MM.1S (cell line): ENCODE data around the gene HEXIM1.

Experiments used
- DNase-seq: peaks from one replicate; pipeline ENCODE4 v3.0.0-alpha.2; 2015
- H2AFZ ChIP-seq: fragments of 300-600 bp; sonication (generic); 2 replicates; pipeline ENCODE4 v1.6.0; 2016; ENCODE audit warnings: antibody characterized with exemption, low read length
- H3F3A ChIP-seq: fragments of 300-600 bp; sonication (generic); 2 replicates; pipeline ENCODE4 v1.6.1; 2016; ENCODE audit warnings: mild to moderate bottlenecking, antibody characterized with exemption, low read length, moderate library complexity, mixed read lengths; ENCODE audit not compliant: insufficient read depth
- H3K27ac ChIP-seq: fragments of 300-600 bp; sonication (generic); 2 replicates; pipeline ENCODE4 v1.5.1; 2016; ENCODE audit warnings: mild to moderate bottlenecking, low read length
- H3K27me3 ChIP-seq: fragments of 300-600 bp; sonication (generic); replicated peaks from 2 replicates; pipeline ENCODE4 v1.6.0; 2016; ENCODE audit warnings: low read length; ENCODE audit not compliant: insufficient read depth
- H3K36me3 ChIP-seq: fragments of 300-600 bp; sonication (generic); replicated peaks from 2 replicates; pipeline ENCODE4 v1.6.1; 2016; ENCODE audit warnings: mild to moderate bottlenecking, low read length, mixed read lengths; ENCODE audit not compliant: insufficient read depth
- H3K4me1 ChIP-seq: fragments of 300-600 bp; sonication (generic); 2 replicates; pipeline ENCODE4 v1.6.1; 2016; ENCODE audit warnings: low read length, mixed read lengths
- H3K4me2 ChIP-seq: fragments of 300-600 bp; sonication (generic); 2 replicates; pipeline ENCODE4 v1.6.0; 2016; ENCODE audit warnings: low read depth, low read length
- H3K4me3 ChIP-seq: fragments of 300-600 bp; sonication (generic); 2 replicates; pipeline ENCODE4 v1.5.1; 2016; ENCODE audit warnings: low read length, mixed read lengths
- H3K79me2 ChIP-seq: fragments of 300-600 bp; sonication (generic); 2 replicates; pipeline ENCODE4 v1.6.1; 2016; ENCODE audit warnings: mixed run types, low read length, mixed read lengths
- H3K9ac ChIP-seq: fragments of 300-600 bp; sonication (generic); 2 replicates; pipeline ENCODE4 v1.6.1; 2016; ENCODE audit warnings: low read length, mixed read lengths
- H3K9me2 ChIP-seq: fragments of 300-600 bp; sonication (generic); replicated peaks from 2 replicates; pipeline ENCODE4 v1.6.1; 2016; ENCODE audit warnings: mild to moderate bottlenecking, low read length, mixed read lengths; ENCODE audit not compliant: insufficient read depth
- H3K9me3 ChIP-seq: fragments of 300-600 bp; sonication (generic); replicated peaks from 2 replicates; pipeline ENCODE4 v1.6.1; 2016; ENCODE audit warnings: mild to moderate bottlenecking, low read length, mixed read lengths; ENCODE audit not compliant: insufficient read depth
- H4K20me1 ChIP-seq: fragments of 300-600 bp; sonication (generic); 2 replicates; pipeline ENCODE4 v1.6.1; 2016; ENCODE audit warnings: mild to moderate bottlenecking, low read length, moderate library complexity, mixed read lengths; ENCODE audit not compliant: insufficient read depth
- CTCF ChIP-seq: fragments of 300-600 bp; sonication (generic); IDR thresholded peaks from 2 replicates; pipeline ENCODE4 v1.5.1; 2016; ENCODE audit warnings: antibody characterized with exemption, low read length, mixed read lengths
- EZH2 ChIP-seq: fragments of 300-600 bp; sonication (generic); optimal IDR thresholded peaks from 2 replicates; pipeline ENCODE3; 2017; ENCODE audit warnings: low read depth, mild to moderate bottlenecking, antibody characterized with exemption, low read length, mixed read lengths
- EZH2phosphoT487 ChIP-seq: fragments of 300-600 bp; sonication (generic); IDR thresholded peaks from 2 replicates; pipeline ENCODE4 v1.6.1; 2018; ENCODE audit warnings: antibody characterized with exemption, low read length

HEXIM1 gene

GRCh38 chr17:45128989-45129388, 19.3 kb upstream of the HEXIM1 start:
- no peak overlapping the region for H3K4me3 ChIP-seq
- H2AFZ ChIP-seq: no peak overlapping the region
- H3F3A ChIP-seq: peaks cover 6% of the 10 kb centered on the region
- TF ChIP-seq CTCF (no peak), EZH2phosphoT487 (no peak), EZH2 (no peak)
- no peaks in the 10 kb centered on the region for H3K9me3 ChIP-seq
- H3K9me2 ChIP-seq: no peaks in the 10 kb centered on the region
- H3K9ac ChIP-seq: no peak overlapping the region
- no peak overlapping the region for H3K27ac ChIP-seq
- peaks cover 6% of the 10 kb centered on the region; the same call in 1 of the 2 replicates for H3K4me1 ChIP-seq
- H3K36me3 ChIP-seq: no peaks in the 10 kb centered on the region
- no peaks in the 10 kb centered on the region for H4K20me1 ChIP-seq
- no peaks in the 10 kb centered on the region for H3K79me2 ChIP-seq
- DNase-seq: no peak
- H3K27me3 ChIP-seq: 0 out of 2 replicates have a peak, but pooled peaks cover 8% of the 10 kb centered on the region
- no peak overlapping the region for H3K4me2 ChIP-seq

DNA sequence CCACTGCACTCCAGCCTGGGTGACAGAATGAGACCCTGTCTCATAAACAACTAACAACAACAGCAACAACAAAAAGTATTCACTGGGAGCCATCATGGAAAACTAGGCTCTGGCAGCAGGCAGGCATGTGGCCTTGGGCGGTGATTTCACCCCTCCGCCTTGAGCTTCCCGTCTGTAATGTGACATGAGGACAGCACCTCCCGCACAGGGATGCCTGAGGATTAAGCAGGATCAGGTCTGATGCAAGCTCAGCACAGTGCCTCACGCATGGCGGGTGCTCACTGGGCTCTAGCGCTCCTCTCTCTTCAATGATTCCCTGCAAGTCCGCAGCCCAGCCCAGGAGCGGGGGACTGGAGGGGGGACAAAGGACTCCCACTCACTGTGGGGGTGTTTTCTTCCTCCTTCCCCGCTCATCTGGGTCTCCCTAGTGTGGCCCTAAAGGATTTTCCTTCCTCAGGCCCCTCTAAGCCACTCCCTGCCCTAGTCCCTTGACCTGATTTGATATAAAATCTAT, 18.8 kb upstream of the HEXIM1 start:
- H3K9me2 ChIP-seq: no peaks in the 10 kb centered on the region
- no peak overlapping the region for H3K9ac ChIP-seq
- no peaks in the 10 kb centered on the region for H4K20me1 ChIP-seq
- no peak overlapping the region for H3K4me3 ChIP-seq
- H3K27ac ChIP-seq: no peak overlapping the region
- no peak overlapping the region for H3K4me2 ChIP-seq
- H3K79me2 ChIP-seq: no peaks in the 10 kb centered on the region
- H2AFZ ChIP-seq: no peak overlapping the region
- no peak for TF ChIP-seq EZH2
- TF ChIP-seq CTCF: no peak
- H3K4me1 ChIP-seq: peaks cover 6% of the 10 kb centered on the region; the same call in 1 of the 2 replicates
- no peaks in the 10 kb centered on the region for H3K9me3 ChIP-seq
- no peak for DNase-seq
- H3F3A ChIP-seq: peaks cover 6% of the 10 kb centered on the region
- H3K36me3 ChIP-seq: no peaks in the 10 kb centered on the region
- H3K27me3 ChIP-seq: 0 out of 2 replicates have a peak, but pooled peaks cover 8% of the 10 kb centered on the region

GRCh38 chr17:45129940-45130680, 18.2 kb upstream of the HEXIM1 start:
- Histone ChIP-seq H4K20me1 (no peaks in the 10 kb centered on the region), H3K4me1 (peaks cover 6% of the 10 kb centered on the region; the same call in 1 of the 2 replicates), H3K36me3 (no peaks in the 10 kb centered on the region), H3K27me3 (0 out of 2 replicates have a peak, but pooled peaks cover 8% of the 10 kb centered on the region), H3K9me2 (no peaks in the 10 kb centered on the region), H3K9me3 (no peaks in the 10 kb centered on the region), H3K27ac (no peak overlapping the region), H3K9ac (no peak overlapping the region), H3K79me2 (no peaks in the 10 kb centered on the region), H3K4me3 (no peak overlapping the region), H3F3A (peaks cover 6% of the 10 kb centered on the region), H2AFZ (no peak overlapping the region), H3K4me2 (no peak overlapping the region)
- DNase-seq: no peak
- no peak for TF ChIP-seq EZH2
- TF ChIP-seq EZH2phosphoT487: no peak
- TF ChIP-seq CTCF: no peak
